ENCODE data around the gene ABR.

DNA sequence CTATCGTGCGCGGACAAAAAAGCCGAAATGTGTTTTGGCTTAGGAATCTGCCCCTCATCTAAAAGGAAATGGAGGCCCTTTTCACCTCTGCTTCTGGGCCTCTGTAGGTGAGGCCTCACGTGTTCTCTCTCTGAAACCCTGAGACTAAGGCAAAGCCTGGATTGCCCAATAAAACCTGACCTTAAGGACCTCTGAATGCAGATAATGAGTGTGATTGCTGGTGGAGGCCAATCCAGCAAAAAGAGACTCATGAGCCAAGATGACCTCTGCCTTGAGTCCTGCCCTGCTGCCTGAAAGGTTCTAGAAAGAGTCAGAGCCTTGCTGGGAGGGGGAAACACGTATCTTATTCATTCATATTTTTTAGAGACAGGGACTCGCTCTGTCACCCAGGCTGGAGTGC lies 44.5 kb upstream of the ABR start:
- TF ChIP-seq EZH2 (IDR thresholded peaks at IDR 0.05; ENCODE audit: borderline replicate concordance, low read depth, low read length, severe bottlenecking) = no peak
- TF ChIP-seq, protein P1, sequence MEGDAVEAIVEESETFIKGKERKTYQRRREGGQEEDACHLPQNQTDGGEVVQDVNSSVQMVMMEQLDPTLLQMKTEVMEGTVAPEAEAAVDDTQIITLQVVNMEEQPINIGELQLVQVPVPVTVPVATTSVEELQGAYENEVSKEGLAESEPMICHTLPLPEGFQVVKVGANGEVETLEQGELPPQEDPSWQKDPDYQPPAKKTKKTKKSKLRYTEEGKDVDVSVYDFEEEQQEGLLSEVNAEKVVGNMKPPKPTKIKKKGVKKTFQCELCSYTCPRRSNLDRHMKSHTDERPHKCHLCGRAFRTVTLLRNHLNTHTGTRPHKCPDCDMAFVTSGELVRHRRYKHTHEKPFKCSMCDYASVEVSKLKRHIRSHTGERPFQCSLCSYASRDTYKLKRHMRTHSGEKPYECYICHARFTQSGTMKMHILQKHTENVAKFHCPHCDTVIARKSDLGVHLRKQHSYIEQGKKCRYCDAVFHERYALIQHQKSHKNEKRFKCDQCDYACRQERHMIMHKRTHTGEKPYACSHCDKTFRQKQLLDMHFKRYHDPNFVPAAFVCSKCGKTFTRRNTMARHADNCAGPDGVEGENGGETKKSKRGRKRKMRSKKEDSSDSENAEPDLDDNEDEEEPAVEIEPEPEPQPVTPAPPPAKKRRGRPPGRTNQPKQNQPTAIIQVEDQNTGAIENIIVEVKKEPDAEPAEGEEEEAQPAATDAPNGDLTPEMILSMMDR (IDR thresholded peaks at IDR 0.05; ENCODE audit: borderline replicate concordance, extremely low read depth, low read length, poor library complexity, severe bottlenecking) = no peak

All from DND-41 (cell line).